GM12878 (cell line): Measurements from ENCODE around the gene DND1. TPM values are rescaled to one million over a fixed set of nuclear protein-coding genes. Genes with fewer than 3 reads are reported as not detected.

Experiments used
- ATAC-seq: fragments of 200-7000 bp; cut with Tn5 transposase; 3 replicates; pipeline ENCODE4 v1.9.1; 2020; ENCODE audit warnings: mild to moderate bottlenecking, moderate library complexity
- BruUV-seq: library from RNA; stranded (reverse); fragments of 400-500 nt; replicated peaks from 2 replicates; lab custom pipeline; 2021; lab: Mats Ljungman, UMichigan
- CTCF ChIA-PET: fragments of 300-600 bp; sonication (Branson Sonifier 250); formaldehyde crosslinking; extraction: SDS; loops from one replicate; lab custom pipeline; 2021; ENCODE audit warnings: inconsistent platforms; lab: Yijun Ruan, JAX
- POLR2A ChIA-PET: fragments of 350-600 bp; formaldehyde crosslinking; extraction: SDS; loops from one replicate; lab custom pipeline; 2021; ENCODE audit warnings: inconsistent platforms; lab: Charles Lee
- RAD21 ChIA-PET: fragments of 300-600 bp; sonication (Branson Sonifier 250); formaldehyde crosslinking; loops from one replicate; lab custom pipeline; 2023; ENCODE audit warnings: antibody characterized with exemption; ENCODE audit not compliant: unreplicated experiment; lab: Charles Lee
- SMC1A ChIA-PET: fragments of 300-600 bp; sonication (Branson Sonifier 250); formaldehyde crosslinking; loops from one replicate; lab custom pipeline; 2023; ENCODE audit not compliant: unreplicated experiment, uncharacterized antibody; lab: Charles Lee
- DNase-seq: peaks from one replicate; pipeline ENCODE4 v3.0.0-alpha.2; 2011; ENCODE audit warnings: low read depth, low spot score
- FAIRE-seq: peaks from 3 replicates; lab custom pipeline; 2011; peaks lifted over from hg19 to GRCh38; lab: Jason Lieb, UNC
- H2AFZ ChIP-seq: 2 replicates; pipeline ENCODE4 v1.6.0; 2011; ENCODE audit warnings: low read depth, low read length, control low read depth; ENCODE audit not compliant: control insufficient read depth
- H3K27ac ChIP-seq: 2 replicates; pipeline ENCODE4 v1.5.1; 2011; ENCODE audit warnings: control low read depth; ENCODE audit not compliant: control insufficient read depth, insufficient read depth
- H3K27me3 ChIP-seq, 2 experiments: replicated peaks in 1 of 2; 2 replicates each; pipeline versions ENCODE4 v1.6.0 to v1.6.1; 2011; ENCODE audit warnings: low read length in 1 of 2; ENCODE audit not compliant: control insufficient read depth in 2 of 2, insufficient read depth in 2 of 2
- H3K36me3 ChIP-seq, 2 experiments: 2 replicates each; pipeline ENCODE4 v1.5.1; 2011; ENCODE audit warnings: low read length in 1 of 2; ENCODE audit not compliant: control insufficient read depth in 2 of 2, insufficient read depth in 2 of 2
- H3K4me1 ChIP-seq: 2 replicates; pipeline ENCODE4 v1.6.1; 2011; ENCODE audit warnings: mild to moderate bottlenecking, low read length, moderate library complexity, mixed read lengths; ENCODE audit not compliant: control insufficient read depth, insufficient read depth
- H3K4me2 ChIP-seq: 2 replicates; pipeline ENCODE4 v1.6.0; 2011; ENCODE audit warnings: control low read depth; ENCODE audit not compliant: control insufficient read depth, insufficient read depth
- H3K4me3 ChIP-seq: fragments of 200-600 bp; sonication (generic); 2 replicates; pipeline ENCODE4 v1.5.1; 2016
- H3K79me2 ChIP-seq: 2 replicates; pipeline ENCODE4 v1.6.0; 2011; ENCODE audit warnings: low read length; ENCODE audit not compliant: control insufficient read depth, insufficient read depth
- H3K9ac ChIP-seq: 2 replicates; pipeline ENCODE4 v1.8.0; 2011; ENCODE audit warnings: low read length, control low read depth, mixed read lengths; ENCODE audit not compliant: control insufficient read depth, insufficient read depth
- H3K9me3 ChIP-seq: replicated peaks from 3 replicates; pipeline ENCODE4 v1.5.1; 2011; ENCODE audit warnings: mild to moderate bottlenecking, low read length; ENCODE audit not compliant: control insufficient read depth, insufficient read depth
- H4K20me1 ChIP-seq: 2 replicates; pipeline ENCODE4 v1.6.0; 2011; ENCODE audit not compliant: control insufficient read depth, insufficient read depth
- CEBPZ ChIP-seq: fragments of 150-350 bp; IDR thresholded peaks from 2 replicates; pipeline ENCODE4 v1.6.1; 2016; ENCODE audit warnings: low read depth, low read length
- EGR1 ChIP-seq, 2 experiments: IDR thresholded peaks; 1 replicate in 1 of 2; 2 replicates in 1 of 2; pipeline ENCODE4 v1.6.1; 2011 to 2012; ENCODE audit warnings: low read depth in 2 of 2, low read length in 2 of 2, borderline replicate concordance in 1 of 2, mild to moderate bottlenecking in 1 of 2, moderate library complexity in 1 of 2
- HDGF ChIP-seq: fragments of 450-650 bp; IDR thresholded peaks from 2 replicates; pipeline ENCODE4 v1.6.1; 2016; ENCODE audit warnings: antibody characterized with exemption
- MEF2B ChIP-seq: fragments of 450-650 bp; IDR thresholded peaks from 2 replicates; pipeline ENCODE4 v1.6.1; 2018; ENCODE audit warnings: mild to moderate bottlenecking, moderate library complexity; ENCODE audit not compliant: partially characterized antibody, poor library complexity, severe bottlenecking
- RAD21 ChIP-seq: IDR thresholded peaks from 2 replicates; pipeline ENCODE4 v1.6.1; 2011; ENCODE audit warnings: mild to moderate bottlenecking, low read depth, low read length, moderate library complexity; ENCODE audit not compliant: insufficient read depth
- SKIL ChIP-seq: fragments of 450-650 bp; IDR thresholded peaks from 2 replicates; pipeline ENCODE4 v1.6.1; 2017; ENCODE audit warnings: mild to moderate bottlenecking, low read depth, inconsistent platforms; ENCODE audit not compliant: poor library complexity, severe bottlenecking
- SMARCA5 ChIP-seq: fragments of 450-650 bp; IDR thresholded peaks from 2 replicates; pipeline ENCODE4 v1.6.1; 2017; ENCODE audit warnings: mild to moderate bottlenecking
- SREBF1 ChIP-seq: IDR thresholded peaks from 2 replicates; pipeline ENCODE4 v1.6.1; 2012; ENCODE audit warnings: mild to moderate bottlenecking, low read length
- TAF1 ChIP-seq: IDR thresholded peaks from 2 replicates; pipeline ENCODE4 v1.6.1; 2011; ENCODE audit warnings: mild to moderate bottlenecking, low read depth, low read length, borderline replicate concordance
- WGBS: methylation state at CpG from one replicate; pipeline ENCODE4 v1.1.6; 2016; ENCODE audit warnings: low lambda C conversion rate; ENCODE audit not compliant: insufficient replicate concordance, insufficient coverage; ENCODE audit errors: missing lambda C conversion rate; 5-methylcytosine and 5-hydroxymethylcytosine counted together
- in situ Hi-C: fragments of 300-500 bp; cut with MboI; formaldehyde crosslinking; loops from 9 replicates; pipeline ENCODE4 v1.14.3; 2018; ENCODE audit warnings: mixed read lengths
- intact Hi-C: fragments of 100-400 bp; cut with micrococcal nuclease; formaldehyde crosslinking; loops from one replicate; pipeline ENCODE4 v1.14.2; 2022; ENCODE audit not compliant: unreplicated experiment
- polyA plus RNA-seq, 11 experiments: library from polyadenylated mRNA; depleted of rRNA in 4 of 11; unstranded in 6 of 11; stranded (reverse) in 5 of 11; fragments of >200 nt; fragmentation: Nextera tagmentation in 4 of 11; fragmentation: Illumina TruSeq in 1 of 11; extraction: Ambion mirVana in 4 of 11; extraction: Trizol in 1 of 11; gene quantifications; 1 replicate in 1 of 11; 2 replicates in 10 of 11; pipeline versions ENCODE4 v1.2.1 to v1.2.3, GENCODE V29; 2011 to 2016; ENCODE audit warnings: inconsistent platforms in 2 of 11, missing spikeins in 2 of 11, low read depth in 1 of 11
- total RNA-seq, 4 experiments: library from RNA; depleted of rRNA in 3 of 4; stranded (reverse); fragments of >200 nt in 3 of 4; fragmentation: Illumina TruSeq in 1 of 4; extraction: Trizol in 1 of 4; gene quantifications; 2 replicates each; pipeline versions ENCODE4 v1.2.1 to v1.2.3, GENCODE V29; 2013 to 2021
- TF ChIP-seq, protein P1 (sequence below): fragments of 450-650 bp; formaldehyde crosslinking; IDR thresholded peaks from 2 replicates; pipeline ENCODE4 v1.4.0; 2020; ENCODE audit warnings: mild to moderate bottlenecking, moderate library complexity
- TF ChIP-seq, protein P2 (sequence below): fragments of 150-350 bp; IDR thresholded peaks from 2 replicates; pipeline ENCODE4 v1.6.1; 2014; ENCODE audit warnings: mild to moderate bottlenecking, low read depth, low read length

DND1 gene
- total and polyA plus RNA-seq, 10 of the 15 experiments (the other 5 are each of a cell fraction or from before 2014, with no cell fraction given) = 0.15 to 2.9 (median 0.73) TPM; not detected in 2

DNA sequence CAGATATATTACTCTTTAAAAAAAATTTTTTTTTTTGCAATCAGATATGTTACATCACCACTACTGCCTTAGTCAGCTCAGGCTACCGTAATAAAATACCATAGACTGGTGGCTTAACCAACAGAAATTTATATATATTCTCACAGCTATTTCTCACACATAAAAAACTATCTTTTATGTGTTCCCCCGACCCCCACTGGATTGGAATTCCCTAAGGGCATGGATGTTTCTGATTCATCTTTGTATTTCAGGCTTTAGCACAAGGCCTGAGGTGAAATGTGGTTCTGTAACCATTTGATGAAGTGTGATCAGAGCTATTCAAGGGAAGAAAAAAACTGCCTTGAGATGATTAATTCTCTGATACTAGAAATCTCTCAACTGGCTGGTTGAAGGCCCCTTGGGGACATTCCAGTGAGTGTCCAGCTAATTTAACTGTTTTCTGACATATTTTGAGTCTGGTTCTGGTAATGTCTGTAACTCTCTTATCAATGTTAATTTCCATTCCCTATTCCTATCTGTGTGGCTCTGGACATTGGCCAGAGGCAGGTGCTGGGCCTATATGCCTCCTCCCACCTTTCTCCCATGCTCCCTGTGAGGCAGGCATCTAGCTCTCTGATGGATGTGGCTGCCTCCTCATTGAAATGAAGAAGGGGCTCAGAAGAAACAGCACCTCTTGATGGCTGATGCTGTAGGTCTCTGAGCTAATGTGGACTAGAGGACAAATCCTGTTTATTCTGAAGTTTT, 42.9 kb downstream of the DND1 start:
- SMC1A ChIA-PET = interaction anchor here (1.2 kb wide), 1 partner anchor 257 kb away, joined by 3 read pairs; no protein-coding TSS in a partner anchor
- Histone ChIP-seq H3K79me2 (no peaks in the 10 kb centered on the region), H3K4me1 (peaks cover 13% of the 10 kb centered on the region), H3K9ac (no peak overlapping the region), H3K9me3 (peaks cover 1% of the 10 kb centered on the region; the same call in 1 of the 3 replicates), H3K27ac (no peak overlapping the region), H2AFZ (no peak overlapping the region), H3K4me3 (no peak overlapping the region), H3K36me3 (no peaks in the 10 kb centered on the region), H4K20me1 (no peaks in the 10 kb centered on the region), H3K4me2 (no peak overlapping the region), H3K27me3 (peaks cover 3 to 4% of the 10 kb centered on the region in 2 experiments; a peak in 2 of 4 replicates)
- no TSS peak for BruUV-seq
- no peak for FAIRE-seq
- POLR2A ChIA-PET = no interaction called here
- RAD21 ChIA-PET = no interaction called here
- DNase-seq = no peak
- 50% methylated on average over 2 of the region's 2 CpGs for WGBS
- intact Hi-C loops (no loop called here), in situ Hi-C loops (no loop called here)
- CTCF ChIA-PET = interaction anchor here (0.6 to 2.1 kb wide), 2 partner anchors 258 to 323 kb away, joined by 3 to 7 read pairs; no protein-coding TSS in a partner anchor
- no peak for ATAC-seq
- TF ChIP-seq SREBF1 (no peak), CEBPZ (no peak), EGR1 (IDR thresholded peaks at IDR 0.05; ENCODE audit: borderline replicate concordance in 1 of 2, low read depth in 2 of 2, low read length in 2 of 2) (no peak), SKIL (no peak), TAF1 (no peak), RAD21 (no peak), SMARCA5 (no peak), HDGF (no peak), MEF2B (no peak)
- TF ChIP-seq, protein P1, sequence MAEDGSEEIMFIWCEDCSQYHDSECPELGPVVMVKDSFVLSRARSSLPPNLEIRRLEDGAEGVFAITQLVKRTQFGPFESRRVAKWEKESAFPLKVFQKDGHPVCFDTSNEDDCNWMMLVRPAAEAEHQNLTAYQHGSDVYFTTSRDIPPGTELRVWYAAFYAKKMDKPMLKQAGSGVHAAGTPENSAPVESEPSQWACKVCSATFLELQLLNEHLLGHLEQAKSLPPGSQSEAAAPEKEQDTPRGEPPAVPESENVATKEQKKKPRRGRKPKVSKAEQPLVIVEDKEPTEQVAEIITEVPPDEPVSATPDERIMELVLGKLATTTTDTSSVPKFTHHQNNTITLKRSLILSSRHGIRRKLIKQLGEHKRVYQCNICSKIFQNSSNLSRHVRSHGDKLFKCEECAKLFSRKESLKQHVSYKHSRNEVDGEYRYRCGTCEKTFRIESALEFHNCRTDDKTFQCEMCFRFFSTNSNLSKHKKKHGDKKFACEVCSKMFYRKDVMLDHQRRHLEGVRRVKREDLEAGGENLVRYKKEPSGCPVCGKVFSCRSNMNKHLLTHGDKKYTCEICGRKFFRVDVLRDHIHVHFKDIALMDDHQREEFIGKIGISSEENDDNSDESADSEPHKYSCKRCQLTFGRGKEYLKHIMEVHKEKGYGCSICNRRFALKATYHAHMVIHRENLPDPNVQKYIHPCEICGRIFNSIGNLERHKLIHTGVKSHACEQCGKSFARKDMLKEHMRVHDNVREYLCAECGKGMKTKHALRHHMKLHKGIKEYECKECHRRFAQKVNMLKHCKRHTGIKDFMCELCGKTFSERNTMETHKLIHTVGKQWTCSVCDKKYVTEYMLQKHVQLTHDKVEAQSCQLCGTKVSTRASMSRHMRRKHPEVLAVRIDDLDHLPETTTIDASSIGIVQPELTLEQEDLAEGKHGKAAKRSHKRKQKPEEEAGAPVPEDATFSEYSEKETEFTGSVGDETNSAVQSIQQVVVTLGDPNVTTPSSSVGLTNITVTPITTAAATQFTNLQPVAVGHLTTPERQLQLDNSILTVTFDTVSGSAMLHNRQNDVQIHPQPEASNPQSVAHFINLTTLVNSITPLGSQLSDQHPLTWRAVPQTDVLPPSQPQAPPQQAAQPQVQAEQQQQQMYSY = no peak
- TF ChIP-seq, protein P2, sequence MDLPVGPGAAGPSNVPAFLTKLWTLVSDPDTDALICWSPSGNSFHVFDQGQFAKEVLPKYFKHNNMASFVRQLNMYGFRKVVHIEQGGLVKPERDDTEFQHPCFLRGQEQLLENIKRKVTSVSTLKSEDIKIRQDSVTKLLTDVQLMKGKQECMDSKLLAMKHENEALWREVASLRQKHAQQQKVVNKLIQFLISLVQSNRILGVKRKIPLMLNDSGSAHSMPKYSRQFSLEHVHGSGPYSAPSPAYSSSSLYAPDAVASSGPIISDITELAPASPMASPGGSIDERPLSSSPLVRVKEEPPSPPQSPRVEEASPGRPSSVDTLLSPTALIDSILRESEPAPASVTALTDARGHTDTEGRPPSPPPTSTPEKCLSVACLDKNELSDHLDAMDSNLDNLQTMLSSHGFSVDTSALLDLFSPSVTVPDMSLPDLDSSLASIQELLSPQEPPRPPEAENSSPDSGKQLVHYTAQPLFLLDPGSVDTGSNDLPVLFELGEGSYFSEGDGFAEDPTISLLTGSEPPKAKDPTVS = no peak
